Left renal cortex interstitium (tissue), 4 donors: Measurements from ENCODE around the gene ELK1. TPM values are rescaled to one million over a fixed set of nuclear protein-coding genes. Genes with fewer than 3 reads are reported as not detected.
A peak's percentile ranks its signal among the peaks of the same experiment; 100 is the strongest.

Experiments used
- DNase-seq, 4 donors: peaks; one replicate each; pipeline ENCODE4 v3.0.0-alpha.2; 2013; ENCODE audit warnings: low read depth in 4 of 4, low spot score in 2 of 4, missing footprints in 1 of 4
- polyA plus RNA-seq, 4 donors: library from polyadenylated mRNA; unstranded; fragments of 120-200 nt; gene quantifications; one replicate each; pipeline ENCODE4 v1.2.1, GENCODE V29; 2013; ENCODE audit not compliant: insufficient read length in 4 of 4

Gene ELK1
- polyA plus RNA-seq, 4 donors: 25.8 to 36.8 (median 31.3) TPM

DNA sequence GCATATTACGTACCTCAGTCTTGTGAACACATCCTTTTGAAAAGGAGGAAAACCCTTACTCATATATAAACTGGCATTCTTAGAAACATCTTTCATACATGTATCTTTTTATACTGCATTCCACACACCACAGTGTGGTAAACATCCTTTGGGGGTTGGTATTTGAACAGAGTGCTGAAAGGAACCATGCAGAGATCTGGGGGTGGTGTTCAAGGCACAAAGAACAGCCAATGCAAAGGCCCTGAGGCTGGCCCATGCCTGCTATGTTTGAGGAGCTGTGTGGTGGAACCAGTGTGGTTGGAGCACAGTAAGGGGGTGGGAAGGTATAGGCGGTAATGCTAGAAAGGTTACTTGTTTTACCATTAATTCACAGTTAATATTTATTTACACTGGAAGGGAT lies 2.0 kb downstream of the ELK1 start:
- DNase-seq: no peak

DNA sequence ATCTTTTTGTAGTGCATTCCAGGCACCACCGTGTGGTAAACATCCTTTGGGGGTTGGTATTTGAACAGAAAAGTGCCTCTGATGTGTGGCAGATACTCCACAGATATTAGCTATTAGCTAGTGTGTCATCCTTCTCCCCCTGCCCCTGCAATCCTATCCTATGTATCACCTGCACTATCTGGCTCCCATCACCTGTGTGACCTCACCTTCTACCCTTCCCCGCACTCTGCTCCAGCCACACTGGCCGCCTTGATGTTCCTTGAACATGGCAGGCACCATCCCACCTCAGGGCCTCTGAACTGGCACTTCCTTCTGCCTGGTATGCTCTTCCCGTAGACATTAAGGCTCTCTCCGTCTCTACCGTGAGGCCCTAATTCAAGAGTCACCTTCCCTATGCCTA lies 3.7 kb downstream of the ELK1 start:
- no peak for DNase-seq

DNA sequence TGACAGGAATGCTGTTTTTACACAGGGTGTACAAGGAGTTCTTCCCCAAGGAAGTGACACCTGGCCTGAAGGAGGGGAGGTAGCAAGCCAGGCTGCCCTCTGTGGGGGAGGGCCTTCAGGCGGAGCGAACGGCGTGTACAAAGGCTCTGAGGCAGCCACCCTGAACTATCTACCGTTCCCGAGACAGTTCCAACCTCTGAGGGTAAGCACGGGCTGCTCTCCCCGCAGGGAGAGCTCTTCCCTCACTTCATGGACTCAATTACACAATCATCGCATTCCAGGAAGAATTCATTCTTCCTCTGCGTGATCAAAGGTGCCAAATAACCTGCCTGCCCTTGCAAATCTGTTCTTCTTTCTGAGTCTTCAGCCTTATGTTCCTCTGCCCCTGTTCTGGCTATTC lies 4.8 kb downstream of the ELK1 start:
- no peak for DNase-seq

DNA sequence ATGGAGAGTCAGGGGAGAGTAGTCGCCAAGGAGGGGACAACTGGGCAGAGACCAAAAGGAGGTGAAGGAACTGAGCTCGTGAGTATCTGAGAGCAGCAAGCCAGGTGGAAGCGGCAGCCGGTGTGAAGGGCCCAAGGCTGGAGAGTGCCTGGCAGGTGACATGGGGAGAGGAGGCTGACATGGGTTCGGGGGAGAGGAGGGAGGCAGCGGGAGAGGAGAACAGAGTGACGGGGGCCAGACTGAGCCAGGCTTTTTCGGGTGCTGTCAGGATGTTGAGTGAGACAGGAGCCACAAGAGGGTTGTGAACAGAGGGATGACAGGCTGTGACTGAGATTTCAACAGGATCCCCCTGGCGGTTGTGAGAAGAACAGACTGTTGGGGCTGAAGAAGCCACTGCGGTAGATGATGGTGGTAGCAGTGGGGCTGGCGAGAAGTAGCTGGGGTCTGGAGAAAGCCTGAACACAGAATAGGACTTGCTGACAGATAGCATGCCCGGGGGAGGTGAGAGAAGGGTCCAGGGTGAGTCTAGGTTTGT lies 5.7 kb downstream of the ELK1 start:
- no peak for DNase-seq

- no peak for DNase-seq
Measured at GRCh38 chrX:47643926-47644325, 6.4 kb downstream of the ELK1 start.

- no peak for DNase-seq
Measured at GRCh38 chrX:47638816-47639215, 11.5 kb downstream of the ELK1 start.

DNA sequence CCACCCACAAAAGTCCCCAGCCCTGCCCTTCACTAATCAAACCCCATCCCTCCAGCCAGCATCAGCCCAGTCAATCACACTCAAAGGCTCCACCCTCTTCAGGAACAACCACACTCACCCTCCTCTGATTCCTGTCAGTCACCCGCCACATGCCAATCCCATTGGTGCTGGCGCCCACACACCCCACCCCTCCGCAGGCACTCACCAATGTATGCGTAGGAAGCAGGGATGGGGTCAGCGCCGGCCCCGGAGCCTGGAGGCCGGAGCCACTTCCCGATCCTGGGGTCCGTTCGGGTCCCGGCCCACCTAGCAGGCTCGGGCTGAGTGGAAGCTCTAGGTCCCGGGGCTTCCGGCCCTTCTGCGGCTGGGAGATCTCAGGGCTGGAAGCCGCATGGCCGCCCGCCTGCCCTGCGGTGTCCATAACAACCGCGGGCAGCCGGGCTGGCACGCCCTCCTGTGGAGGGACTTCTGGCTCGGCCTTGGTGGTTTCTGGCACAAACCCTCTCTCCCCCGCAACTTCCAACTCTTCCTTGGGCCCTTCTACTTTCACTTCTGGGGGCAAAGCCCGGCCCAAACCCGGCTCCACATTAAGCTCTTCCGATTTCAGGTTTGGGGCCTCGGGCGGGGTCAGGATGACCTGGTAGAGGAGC lies 12.7 kb downstream of the ELK1 start:
- DNase-seq: no peak

GRCh38 chrX:47634871-47635575 lies 15.3 kb downstream of the ELK1 start:
- no peak for DNase-seq

GRCh38 chrX:47633689-47634590 lies 16.4 kb downstream of the ELK1 start:
- DNase-seq: no peak

DNA sequence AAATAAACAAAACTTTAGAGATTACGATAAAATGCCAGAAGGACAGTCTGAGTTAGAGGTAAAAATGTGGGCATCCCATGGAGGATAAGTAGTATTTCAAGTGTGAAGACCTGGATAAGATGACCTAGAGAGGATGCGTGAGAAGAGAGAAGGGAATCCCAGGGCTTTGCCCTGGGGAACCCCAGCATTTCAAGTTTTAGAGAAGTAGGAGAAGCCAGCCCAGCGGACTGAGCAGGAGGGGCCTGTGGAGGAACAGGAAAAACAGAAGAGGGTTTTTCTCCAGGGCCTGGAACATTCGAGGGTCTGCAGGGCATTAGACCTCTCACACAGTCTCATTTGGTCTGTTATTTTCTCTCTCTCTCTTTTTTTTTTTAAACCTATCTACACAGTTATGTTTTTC lies 17.7 kb downstream of the ELK1 start:
- DNase-seq: no peak

DNA sequence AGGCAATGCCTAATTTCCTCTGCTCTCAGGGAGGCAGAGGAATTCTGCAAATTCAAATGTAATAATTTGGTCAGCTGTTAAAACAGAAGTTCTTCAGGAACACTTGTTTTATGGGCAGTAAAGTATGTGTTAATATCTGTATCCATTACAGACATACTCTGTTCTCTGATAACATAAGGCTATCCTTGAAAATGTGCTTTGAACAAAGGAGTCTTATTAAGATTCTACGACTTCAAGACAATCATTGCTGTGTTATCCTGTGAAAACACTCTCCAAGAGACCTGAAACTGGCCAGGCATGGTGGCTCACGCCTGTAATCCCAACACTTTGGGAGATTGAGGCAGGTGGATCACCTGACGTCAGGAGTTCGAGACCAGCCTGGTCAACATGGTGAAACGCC lies 18.7 kb downstream of the ELK1 start:
- no peak for DNase-seq

DNA sequence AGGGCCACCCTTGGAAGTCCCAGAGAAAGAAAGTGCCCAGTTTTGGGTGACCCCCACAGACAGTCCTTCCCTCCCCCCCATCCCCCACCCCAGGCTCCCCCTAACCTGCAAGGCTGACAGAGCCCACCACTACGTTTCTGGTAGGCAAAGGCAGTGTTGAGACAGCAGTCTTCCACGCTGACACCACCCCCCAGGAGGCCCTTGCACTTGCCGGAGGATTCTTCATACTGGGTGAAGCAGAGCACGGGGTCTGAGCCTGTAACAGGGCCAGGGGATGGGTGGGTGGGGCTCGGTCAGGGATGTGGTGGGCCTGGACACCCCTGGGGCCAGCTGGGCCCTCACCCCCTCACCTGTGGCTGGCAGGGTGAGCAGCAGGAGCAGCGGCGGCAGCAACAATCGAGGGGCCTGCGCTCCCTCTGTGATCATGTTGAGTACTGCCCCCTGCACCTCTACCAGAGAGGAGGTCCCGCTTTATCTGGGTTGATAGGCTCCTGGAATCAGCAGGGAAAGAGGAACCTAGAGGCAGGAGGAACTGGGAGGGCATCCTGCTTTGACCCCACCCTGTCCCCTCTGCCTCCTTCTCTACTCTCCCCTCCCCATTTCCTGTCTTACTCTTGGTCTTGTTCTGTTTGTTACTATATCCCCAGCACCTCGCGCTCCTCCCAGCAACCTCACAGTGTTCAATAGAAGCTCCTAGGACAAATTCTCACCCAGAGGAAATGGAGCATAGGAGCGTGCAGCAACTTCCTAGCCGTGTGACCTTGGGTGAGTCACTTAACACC lies 20.8 kb downstream of the ELK1 start, which contains the start of gene CFP:
Gene CFP (minus strand): TSS at position 512 of the 782 bp plus-strand sequence. CDS start 86 bp downstream, at position 426.
- no peak for DNase-seq

DNA sequence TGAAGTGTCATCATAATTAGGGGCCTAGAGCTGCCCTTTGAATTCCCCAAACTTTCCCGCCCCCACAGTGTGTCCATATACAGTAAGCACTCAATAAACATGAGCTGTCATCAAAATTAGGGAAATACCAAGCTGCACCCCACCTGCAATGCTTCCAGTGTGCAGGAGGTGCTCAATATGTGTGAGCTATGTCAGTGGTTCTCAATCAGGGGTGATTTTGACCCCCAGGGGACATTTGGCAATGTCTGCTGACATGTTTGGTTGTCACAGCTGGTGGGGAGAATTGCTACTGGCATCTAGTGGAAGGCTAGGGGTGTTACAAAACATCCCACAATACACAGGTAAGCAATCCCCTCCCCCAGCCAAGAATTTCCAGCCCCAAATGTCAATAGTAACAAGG lies 21.4 kb downstream of the ELK1 start:
- DNase-seq: no peak

DNA sequence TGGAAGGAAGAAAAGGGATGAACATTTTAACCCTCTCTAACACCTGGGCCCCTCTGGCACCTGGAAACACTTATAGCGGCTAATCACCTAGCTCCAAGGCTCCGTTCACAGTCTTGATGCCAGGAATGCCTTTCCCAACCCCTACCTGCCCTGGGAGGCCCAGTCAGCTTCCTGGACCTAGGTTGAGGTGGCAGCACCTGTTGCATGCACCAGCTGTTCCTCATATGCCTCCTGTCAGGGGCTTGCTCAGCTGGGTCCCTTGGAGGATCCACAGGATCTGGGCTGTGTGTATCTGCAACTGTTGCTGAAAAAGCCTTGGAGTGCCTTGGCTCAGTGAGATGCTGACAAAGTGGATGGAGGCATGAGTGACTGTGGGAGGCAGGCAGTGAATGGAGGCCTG lies 25.0 kb downstream of the ELK1 start:
- DNase-seq: no peak

DNA sequence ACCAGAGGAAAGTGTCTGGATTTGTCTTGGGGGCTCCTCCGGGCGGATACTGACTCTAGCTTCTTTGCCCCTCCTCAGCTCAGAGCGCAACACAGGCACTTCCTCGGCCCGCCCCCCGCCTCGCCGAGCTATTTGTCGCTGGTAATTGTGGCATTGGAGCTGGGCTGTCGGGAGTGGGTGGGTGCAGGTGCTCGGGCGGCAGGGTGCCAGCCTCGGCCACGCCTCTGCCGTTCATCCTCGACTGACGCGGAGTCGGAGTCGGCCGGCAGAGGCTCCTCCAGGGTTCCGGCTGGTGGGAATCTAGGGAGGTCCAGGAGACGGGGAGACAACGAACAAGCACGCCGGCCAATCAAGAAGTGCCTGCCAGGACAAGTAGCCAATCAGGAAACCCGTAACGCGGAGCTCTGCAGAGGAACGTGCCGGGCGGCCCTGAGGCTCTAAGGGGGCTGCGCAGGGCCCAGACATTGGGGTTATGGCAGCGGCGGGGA lies 26.8 kb downstream of the ELK1 start:
- peak in 3 of 4 donors; percentile 13 to 53 (median 46) for DNase-seq

- DNase-seq: no peak
Measured at GRCh38 chrX:47621851-47622250, 28.5 kb downstream of the ELK1 start.

DNA sequence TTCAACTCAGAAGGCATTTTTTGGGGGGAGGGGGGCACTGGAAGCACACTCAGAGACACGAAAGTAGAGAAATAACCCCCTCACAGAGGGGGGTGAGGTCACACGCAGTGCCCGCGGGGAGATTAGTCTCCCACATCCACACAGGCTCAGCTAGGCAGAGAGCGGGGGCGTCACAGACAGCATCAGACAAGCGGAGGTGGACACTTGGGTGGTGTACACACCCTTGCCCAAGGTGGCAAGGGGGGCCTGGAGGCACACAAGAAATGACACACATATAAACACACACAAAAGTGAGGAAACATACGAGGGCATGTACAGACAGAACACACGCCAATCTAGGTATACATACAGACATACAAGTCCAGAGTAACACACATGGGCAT lies 30.1 kb downstream of the ELK1 start:
- DNase-seq: no peak

DNA sequence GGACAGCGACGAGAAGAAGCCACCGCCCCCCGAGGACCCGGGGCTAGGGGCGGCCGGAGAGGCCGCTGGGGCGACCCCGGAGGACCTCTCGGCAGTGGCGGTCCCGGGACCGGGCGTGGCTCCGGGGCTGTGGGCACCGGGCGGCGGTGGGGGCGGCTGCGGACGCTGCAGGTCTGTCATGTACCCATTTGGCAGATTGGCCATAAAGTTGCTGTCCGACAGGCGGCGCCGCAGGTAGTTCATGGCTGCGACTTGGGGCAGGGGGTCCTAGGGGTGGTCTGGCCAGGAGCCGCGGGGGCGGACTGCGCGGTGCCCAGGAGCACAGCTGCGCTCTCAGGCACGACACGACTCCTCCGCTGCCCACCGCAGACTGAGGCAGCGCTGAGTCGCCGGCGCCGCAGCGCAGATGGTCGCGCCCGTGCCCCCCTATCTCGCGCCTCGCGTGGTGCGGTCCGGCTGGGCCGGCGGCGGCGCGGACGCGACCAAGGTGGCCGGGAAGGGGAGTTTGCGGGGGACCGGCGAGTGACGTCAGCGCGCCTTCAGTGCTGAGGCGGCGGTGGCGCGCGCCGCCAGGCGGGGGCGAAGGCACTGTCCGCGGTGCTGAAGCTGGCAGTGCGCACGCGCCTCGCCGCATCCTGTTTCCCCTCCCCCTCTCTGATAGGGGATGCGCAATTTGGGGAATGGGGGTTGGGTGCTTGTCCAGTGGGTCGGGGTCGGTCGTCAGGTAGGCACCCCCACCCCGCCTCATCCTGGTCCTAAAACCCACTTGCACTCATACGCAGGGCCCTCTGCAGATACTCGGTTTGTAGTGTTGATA lies 30.7 kb downstream of the ELK1 start, which contains the start of gene SYN1:
Gene SYN1 (minus strand): TSS at position 372 of the 817 bp plus-strand sequence. CDS start 129 bp downstream, at position 243.
- peak in 2 of 4 donors; percentile 60 to 66 for DNase-seq

- no peak for DNase-seq
Measured at GRCh38 chrX:47618923-47619485, 31.4 kb downstream of the ELK1 start.
